ENCODE measurements around the gene RNF44.

- no peak for TF ChIP-seq REST (IDR thresholded peaks at IDR 0.05; ENCODE audit: insufficient read depth in 1 of 2, low read depth in 2 of 2, low read length in 1 of 2)
- TF ChIP-seq, protein P1, sequence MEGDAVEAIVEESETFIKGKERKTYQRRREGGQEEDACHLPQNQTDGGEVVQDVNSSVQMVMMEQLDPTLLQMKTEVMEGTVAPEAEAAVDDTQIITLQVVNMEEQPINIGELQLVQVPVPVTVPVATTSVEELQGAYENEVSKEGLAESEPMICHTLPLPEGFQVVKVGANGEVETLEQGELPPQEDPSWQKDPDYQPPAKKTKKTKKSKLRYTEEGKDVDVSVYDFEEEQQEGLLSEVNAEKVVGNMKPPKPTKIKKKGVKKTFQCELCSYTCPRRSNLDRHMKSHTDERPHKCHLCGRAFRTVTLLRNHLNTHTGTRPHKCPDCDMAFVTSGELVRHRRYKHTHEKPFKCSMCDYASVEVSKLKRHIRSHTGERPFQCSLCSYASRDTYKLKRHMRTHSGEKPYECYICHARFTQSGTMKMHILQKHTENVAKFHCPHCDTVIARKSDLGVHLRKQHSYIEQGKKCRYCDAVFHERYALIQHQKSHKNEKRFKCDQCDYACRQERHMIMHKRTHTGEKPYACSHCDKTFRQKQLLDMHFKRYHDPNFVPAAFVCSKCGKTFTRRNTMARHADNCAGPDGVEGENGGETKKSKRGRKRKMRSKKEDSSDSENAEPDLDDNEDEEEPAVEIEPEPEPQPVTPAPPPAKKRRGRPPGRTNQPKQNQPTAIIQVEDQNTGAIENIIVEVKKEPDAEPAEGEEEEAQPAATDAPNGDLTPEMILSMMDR (IDR thresholded peaks at IDR 0.05): no peak
These were observed 15.2 kb upstream of the RNF44 start for GRCh38 chr5:176552332-176552869.
